Esophagus muscularis mucosa (tissue), 4 donors: ENCODE data around the gene SLC4A4. TPM values are rescaled to one million over a fixed set of nuclear protein-coding genes. Genes with fewer than 3 reads are reported as not detected.

Experiments
- DNase-seq: peaks from one replicate; pipeline ENCODE4 v3.0.0-alpha.2; 2017; ENCODE audit errors: extremely low spot score
- H3K27ac ChIP-seq, 4 donors: fragments of 200-600 bp; sonication (generic); replicated peaks in 1 of 4; 1 replicate in 3 of 4; 2 replicates in 1 of 4; pipeline ENCODE4 v1.5.1; 2016 to 2019; ENCODE audit warnings: mild to moderate bottlenecking in 1 of 4
- H3K27me3 ChIP-seq, 4 donors: fragments of 200-600 bp; sonication (generic); one replicate each; pipeline versions ENCODE4 v1.5.1 to v1.6.0; 2016 to 2019
- H3K36me3 ChIP-seq, 4 donors: fragments of 200-600 bp; sonication (generic); one replicate each; pipeline ENCODE4 v1.5.1; 2016 to 2019
- H3K4me1 ChIP-seq, 4 donors: fragments of 200-600 bp; sonication (generic); one replicate each; pipeline ENCODE4 v1.5.1; 2016 to 2019
- H3K4me3 ChIP-seq, 4 donors: fragments of 200-600 bp; sonication (generic); 1 replicate in 2 of 4; 2 replicates in 2 of 4; pipeline ENCODE4 v1.5.1; 2016 to 2019; ENCODE audit warnings: mild to moderate bottlenecking in 4 of 4, moderate library complexity in 1 of 4
- H3K9me3 ChIP-seq, 4 donors: fragments of 200-600 bp; sonication (generic); 1 replicate in 3 of 4; 2 replicates in 1 of 4; pipeline ENCODE4 v1.5.1; 2016 to 2019
- CTCF ChIP-seq, 3 experiments: fragments of 200-600 bp in 2 of 3; fragments of 450-650 bp in 1 of 3; sonication (generic) in 2 of 3; IDR thresholded peaks; one replicate each; pipeline ENCODE4 v1.5.1; 2017 to 2019; ENCODE audit warnings: antibody characterized with exemption in 3 of 3, mild to moderate bottlenecking in 2 of 3, moderate library complexity in 1 of 3
- EP300 ChIP-seq: sonication (generic); formaldehyde crosslinking; IDR thresholded peaks from one replicate; pipeline ENCODE4 v1.6.1; 2017; ENCODE audit warnings: antibody characterized with exemption
- POLR2A ChIP-seq: fragments of 450-650 bp; IDR thresholded peaks from one replicate; pipeline ENCODE4 v1.6.1; 2017; ENCODE audit warnings: antibody characterized with exemption, moderate library complexity, mild to moderate bottlenecking, low read depth
- POLR2AphosphoS5 ChIP-seq, 2 donors: sonication (generic); formaldehyde crosslinking; IDR thresholded peaks; one replicate each; pipeline ENCODE4 v1.6.1; 2017; ENCODE audit warnings: antibody characterized with exemption in 2 of 2
- WGBS: methylation state at CpG from one replicate; pipeline ENCODE4 v1.1.5; 2018; 5-methylcytosine and 5-hydroxymethylcytosine counted together
- intact Hi-C: fragments of 100-400 bp; cut with DNase I; formaldehyde crosslinking; loops from one replicate; pipeline ENCODE4 v1.15.1; 2023
- total RNA-seq, 4 donors: library from RNA; depleted of rRNA; stranded (reverse); fragments of >200 nt; gene quantifications; one replicate each; pipeline versions ENCODE4 v1.1.0 to v1.2.1, GENCODE V29; 2016

SLC4A4 gene
- total RNA-seq, 4 donors from 2014 or later: 1.2 to 4.8 (median 2.7) TPM

- TF ChIP-seq POLR2A: no peak
- no peak for TF ChIP-seq POLR2AphosphoS5 (IDR thresholded peaks at IDR 0.05)
- no peak for TF ChIP-seq CTCF (IDR thresholded peaks at IDR 0.05)
- TF ChIP-seq EP300: no peak
- WGBS: 40% methylated on average over 3 of the region's 3 CpGs
- H3K36me3 ChIP-seq: no peaks in the 10 kb centered on the region
- H3K27ac ChIP-seq: no peak overlapping the region
- H3K27me3 ChIP-seq: no peaks in the 10 kb centered on the region
- no peak for DNase-seq
- H3K4me1 ChIP-seq: peaks cover 0 to 11% (median 2%) of the 10 kb centered on the region in 4 donors
- no peak overlapping the region for H3K4me3 ChIP-seq
- intact Hi-C loops: no loop called here
- H3K9me3 ChIP-seq: no peaks in the 10 kb centered on the region
These were observed 210.8 kb downstream of the SLC4A4 start for GRCh38 chr4:71549516-71550160.

- TF ChIP-seq POLR2A (no peak), CTCF (IDR thresholded peaks at IDR 0.05) (no peak), POLR2AphosphoS5 (IDR thresholded peaks at IDR 0.05) (no peak), EP300 (no peak)
- Histone ChIP-seq H3K27ac (no peak overlapping the region), H3K4me3 (no peak overlapping the region), H3K9me3 (no peaks in the 10 kb centered on the region), H3K36me3 (no peaks in the 10 kb centered on the region), H3K27me3 (no peaks in the 10 kb centered on the region), H3K4me1 (peaks cover 0 to 11% (median 2%) of the 10 kb centered on the region in 4 donors)
- no peak for DNase-seq
- 69% methylated on average over 7 of the region's 7 CpGs for WGBS
- intact Hi-C loops: no loop called here
These were observed 211.7 kb downstream of the SLC4A4 start for GRCh38 chr4:71550220-71551165.

GRCh38 chr4:71553605-71554004 lies 214.8 kb downstream of the SLC4A4 start:
- H3K9me3 ChIP-seq: no peaks in the 10 kb centered on the region
- intact Hi-C loops: no loop called here
- DNase-seq: no peak

GRCh38 chr4:71554025-71554424 lies 215.2 kb downstream of the SLC4A4 start:
- no peak for TF ChIP-seq CTCF (IDR thresholded peaks at IDR 0.05)
- no peak for TF ChIP-seq POLR2AphosphoS5 (IDR thresholded peaks at IDR 0.05)
- no peak for TF ChIP-seq EP300
- no peak for TF ChIP-seq POLR2A
- intact Hi-C loops: no loop called here
- Histone ChIP-seq H3K4me3 (no peak overlapping the region), H3K36me3 (no peaks in the 10 kb centered on the region), H3K27ac (no peak overlapping the region), H3K9me3 (no peaks in the 10 kb centered on the region), H3K4me1 (peaks cover 0 to 9% (median 2%) of the 10 kb centered on the region in 4 donors), H3K27me3 (no peaks in the 10 kb centered on the region)
- DNase-seq: no peak
- 79% methylated on average over 2 of the region's 2 CpGs for WGBS

More at GRCh38 chr4:71553605-71554004, 214.8 kb downstream of the SLC4A4 start:
- peaks cover 0 to 11% (median 2%) of the 10 kb centered on the region in 4 donors for H3K4me1 ChIP-seq
- TF ChIP-seq CTCF (IDR thresholded peaks at IDR 0.05) (peak; percentile 10 to 39 (median 13)), EP300 (no peak)
- H3K27me3 ChIP-seq: no peaks in the 10 kb centered on the region
- 50% methylated on average over 1 of the region's 1 CpG for WGBS
- H3K36me3 ChIP-seq: no peaks in the 10 kb centered on the region
- H3K27ac ChIP-seq: no peak overlapping the region
- no peak overlapping the region for H3K4me3 ChIP-seq
